SKM-1 treated with dmso at 0.1 percent for 144 hours (cell line): ENCODE data around the gene SLC20A1.

Source experiments
- DNase-seq: peaks from one replicate; lab custom pipeline; 2025; ENCODE audit not compliant: unreplicated experiment; lab: John Stamatoyannopoulos, UW

Gene SLC20A1

DNA sequence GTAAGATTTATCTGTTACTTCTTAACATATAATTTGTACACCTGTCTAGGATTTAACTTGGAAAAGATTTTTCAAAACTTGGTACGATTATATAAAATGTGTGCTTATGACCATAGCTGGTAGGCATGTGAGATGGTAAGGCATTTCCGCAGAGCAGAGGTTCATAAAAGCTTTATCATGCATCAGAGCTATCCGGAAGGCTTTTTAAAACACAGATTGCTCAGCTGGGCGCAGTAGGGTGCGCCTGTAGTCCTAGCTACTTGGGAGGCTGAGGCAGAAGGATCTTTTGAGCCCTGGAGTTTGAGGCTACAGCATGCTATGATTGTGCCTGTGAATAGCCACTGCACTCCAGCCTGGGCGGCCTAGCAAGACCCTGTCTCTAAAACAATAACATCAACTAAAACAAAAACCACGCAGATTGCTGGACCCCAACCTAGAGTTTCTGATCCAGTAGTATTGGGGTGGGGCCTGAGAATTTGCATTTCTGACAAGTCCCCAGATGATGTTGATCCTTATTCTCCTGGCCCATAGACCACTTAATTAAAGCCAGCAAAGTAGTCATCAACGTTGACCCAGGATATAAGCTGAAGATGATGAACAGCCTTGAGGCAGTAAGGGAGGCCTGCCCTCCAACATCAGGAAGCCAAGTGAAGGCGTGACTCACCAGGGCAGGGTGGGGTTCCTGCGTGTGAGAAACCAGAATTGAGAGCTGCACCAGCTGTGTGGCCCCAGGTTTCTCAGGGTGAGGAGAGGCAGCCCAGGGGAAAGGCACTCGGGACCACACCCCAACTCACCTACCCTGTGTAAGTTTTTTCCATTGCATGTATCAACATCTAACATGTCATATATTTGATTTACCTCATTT lies 21.6 kb upstream of the SLC20A1 start:
- peak; percentile 30 for DNase-seq

DNA sequence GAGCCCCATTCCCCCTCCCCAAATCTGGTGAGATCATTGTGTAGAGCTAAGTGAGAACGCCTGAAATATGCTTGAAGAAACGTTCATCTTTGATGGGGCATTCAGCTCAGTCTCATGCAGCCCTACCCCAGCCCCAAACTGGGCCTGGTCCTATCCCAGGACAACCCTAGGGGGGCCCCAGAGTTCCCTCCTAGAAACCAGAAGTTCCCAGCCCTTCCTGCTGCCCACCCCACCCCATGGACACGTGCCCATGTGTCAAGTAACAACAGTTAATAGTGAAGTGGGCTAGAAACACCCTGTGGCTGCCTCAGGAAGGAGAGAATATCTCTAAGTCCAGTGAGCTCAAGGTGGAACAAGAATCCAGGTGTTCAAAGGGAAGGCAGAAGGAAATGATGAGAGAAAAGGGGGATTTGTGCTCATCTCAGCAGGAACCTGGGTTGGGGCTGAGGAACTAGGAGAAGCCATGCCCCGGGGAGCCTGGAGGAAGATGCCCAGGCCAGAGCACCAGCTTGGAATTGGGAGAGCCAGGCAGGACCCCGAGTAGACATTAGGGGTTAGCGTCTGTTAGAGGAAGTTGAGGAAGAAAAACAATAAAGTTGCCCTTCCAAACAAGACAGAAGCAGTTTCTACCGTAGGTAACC lies 20.1 kb upstream of the SLC20A1 start:
- no peak for DNase-seq

DNA sequence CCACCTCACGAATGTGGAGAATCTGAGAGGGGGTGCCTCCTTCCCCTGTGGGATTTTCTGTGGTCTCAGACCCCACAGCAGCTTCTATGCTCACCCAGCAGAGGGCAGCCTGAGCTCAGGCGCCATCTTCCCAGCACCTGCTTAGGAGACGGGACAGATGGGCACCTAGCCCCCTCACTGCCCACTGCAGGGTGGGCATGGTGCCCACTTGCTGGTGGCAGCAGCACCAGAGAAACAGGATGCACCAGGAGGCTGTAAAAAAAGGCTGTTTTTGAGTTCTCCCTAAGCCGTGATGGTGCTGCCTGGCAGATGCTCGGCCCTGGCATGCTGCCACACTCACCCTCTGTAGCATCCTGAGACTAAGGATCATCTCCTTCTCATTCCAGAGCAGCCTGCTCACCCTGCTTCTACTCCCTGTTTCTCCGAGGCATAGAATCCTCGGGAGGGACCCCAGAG lies 19.1 kb upstream of the SLC20A1 start:
- peak; percentile 28 for DNase-seq

DNA sequence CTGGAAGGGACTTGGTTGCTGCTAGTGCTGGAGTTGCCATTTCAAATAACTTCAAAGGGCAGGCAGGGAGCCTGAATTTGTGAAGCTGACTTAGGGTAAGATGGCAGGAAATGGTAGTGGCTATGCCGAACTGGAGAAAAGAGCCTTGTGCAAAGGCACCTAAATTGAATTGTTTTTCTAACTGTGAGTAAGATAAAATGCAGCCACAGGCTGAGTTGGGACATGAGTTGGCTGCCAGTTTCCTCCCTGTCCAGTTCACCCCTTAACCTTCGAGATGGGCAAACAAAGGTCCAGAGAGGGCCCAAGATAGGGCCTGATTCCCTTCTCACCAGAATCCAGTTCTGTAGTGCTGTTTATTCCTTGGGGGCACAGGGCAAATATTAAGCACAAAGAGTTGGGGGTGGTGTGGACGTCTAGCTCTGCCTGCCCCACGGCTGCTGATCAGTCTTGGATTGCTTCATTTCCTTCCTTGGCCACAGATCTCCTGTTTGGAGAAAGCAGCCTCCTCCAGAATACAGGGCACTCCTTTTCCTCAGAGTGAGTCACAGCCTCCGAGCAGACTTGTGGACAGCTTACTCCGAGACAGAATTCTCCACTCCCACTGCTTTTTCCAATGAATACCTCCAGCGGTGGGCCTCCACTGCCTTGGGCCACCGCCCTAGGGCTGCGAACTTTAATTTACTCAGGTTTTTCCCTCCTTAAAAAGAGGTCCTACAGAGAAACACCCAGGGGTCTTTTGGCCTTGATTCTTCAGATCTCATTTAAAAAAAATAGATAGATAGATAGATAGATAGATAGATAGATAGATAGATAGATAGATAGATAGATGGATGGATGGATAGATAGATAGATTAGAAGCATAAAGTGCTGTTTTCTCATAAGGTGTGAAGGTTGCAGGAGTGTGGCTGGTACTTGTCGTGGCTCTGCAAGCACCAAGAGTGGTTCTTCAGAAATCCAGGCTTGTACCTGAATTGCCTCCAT lies 18.4 kb upstream of the SLC20A1 start:
- peak; percentile 79 for DNase-seq

DNA sequence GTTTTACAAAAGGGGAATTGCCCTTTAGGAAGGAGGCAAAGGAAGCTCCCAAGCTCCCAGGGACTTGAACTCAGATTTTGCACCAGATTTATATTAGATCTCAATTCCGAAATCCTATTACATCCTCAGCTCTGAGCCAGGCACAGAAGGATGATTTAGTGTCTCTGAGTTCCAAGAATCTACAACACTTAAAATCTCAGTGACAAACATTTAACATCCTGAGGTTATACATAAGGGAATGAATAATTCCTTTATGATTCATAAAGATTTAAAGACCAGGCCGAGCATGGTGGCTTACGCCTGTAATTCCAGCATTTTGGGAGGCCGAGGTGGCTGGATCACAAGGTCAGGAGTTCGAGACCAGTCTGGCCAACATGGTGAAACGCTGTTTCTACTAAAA lies 16.5 kb upstream of the SLC20A1 start:
- DNase-seq: no peak

DNA sequence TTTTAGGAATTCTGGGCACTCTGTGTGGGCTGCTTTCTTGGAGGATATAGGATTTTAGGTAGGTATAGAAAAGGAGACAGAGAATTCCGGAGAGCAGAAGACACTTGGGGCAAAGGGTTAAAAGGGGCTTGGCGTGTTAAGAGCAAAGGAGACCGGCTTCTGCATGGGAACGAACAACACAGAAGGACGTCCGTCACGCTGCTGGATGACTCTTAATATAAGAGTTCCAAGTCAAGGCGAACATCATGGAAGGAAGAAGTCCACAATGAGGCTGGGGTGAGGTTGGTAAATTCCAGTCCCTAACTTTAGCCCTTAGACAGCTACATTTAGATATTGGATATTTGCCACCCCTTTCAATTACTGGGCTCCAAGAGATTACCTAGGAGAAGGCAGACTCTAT lies 15.9 kb upstream of the SLC20A1 start:
- no peak for DNase-seq

DNA sequence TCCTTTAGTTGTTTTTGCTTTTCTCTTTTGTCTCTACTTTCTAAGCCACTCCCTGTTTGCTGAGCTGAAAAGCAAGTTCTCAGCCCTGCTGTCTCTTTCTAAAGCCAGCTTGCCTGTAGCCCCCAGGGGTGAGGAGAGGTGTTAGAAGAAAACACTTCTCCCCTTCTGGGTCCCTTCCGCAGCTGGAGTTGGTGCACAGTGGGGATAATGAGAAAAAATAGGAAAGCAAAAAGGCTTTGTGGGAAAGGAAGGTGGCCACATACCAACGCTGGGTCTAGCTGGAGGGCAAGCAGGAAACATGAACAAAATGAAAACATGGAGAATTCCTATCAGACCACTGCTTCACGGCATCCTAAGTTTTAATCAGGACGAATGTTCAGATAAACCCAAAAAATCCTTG lies 15.5 kb upstream of the SLC20A1 start:
- no peak for DNase-seq

DNA sequence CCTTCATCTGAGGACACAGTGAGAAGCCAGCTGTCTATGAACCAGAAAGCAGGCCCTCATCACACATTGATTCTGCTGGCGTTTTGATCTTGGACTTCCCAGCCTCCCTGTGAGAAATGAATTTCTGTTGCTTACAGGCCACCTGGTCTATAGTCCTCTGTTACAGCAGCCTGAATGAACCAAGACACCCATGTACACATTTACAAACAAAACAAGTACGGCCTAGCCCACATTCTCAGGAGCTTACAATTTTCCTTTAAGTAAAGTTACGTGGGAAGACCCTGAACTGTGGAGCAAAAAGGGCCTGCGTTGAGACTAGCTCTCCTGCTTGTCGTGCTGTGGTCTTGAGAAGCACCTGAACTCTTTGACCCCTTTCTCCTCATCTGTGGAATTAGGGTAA lies 12.0 kb upstream of the SLC20A1 start:
- no peak for DNase-seq

DNA sequence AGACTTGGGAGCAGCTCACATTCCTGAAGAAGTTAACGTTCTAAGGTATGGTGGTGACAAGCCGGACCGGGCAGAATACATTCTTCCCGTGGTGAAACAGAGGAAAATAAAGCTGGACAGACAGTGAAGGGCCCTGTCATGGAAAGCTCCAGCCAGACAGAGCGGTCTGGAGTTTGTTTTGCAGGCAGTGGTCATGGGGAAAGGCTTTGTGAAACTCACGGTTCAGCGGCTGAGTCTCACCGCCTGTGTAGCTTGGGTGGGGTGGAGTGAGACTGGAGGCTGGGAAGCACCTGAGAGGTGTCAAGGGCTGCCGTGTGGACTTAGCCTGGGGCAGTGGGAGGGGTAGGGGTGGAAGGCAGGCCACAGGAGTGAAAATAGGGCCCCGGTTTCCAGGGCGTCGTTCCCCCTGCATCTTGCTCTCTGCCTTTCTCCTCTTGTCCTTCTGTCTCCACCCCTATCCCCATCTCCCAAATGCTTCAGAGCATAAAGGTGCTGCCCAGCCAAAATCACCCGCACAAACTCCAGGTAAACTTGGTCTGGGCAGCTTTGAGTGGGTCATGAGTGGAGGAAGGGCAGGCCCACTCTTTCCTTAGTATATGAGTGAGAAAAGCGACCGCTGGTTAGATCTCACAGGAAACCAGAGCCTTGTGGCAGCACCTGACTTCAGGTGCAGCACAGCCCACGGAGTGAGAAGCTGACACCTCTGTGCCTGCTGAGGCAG lies 11.4 kb upstream of the SLC20A1 start:
- DNase-seq: no peak

DNA sequence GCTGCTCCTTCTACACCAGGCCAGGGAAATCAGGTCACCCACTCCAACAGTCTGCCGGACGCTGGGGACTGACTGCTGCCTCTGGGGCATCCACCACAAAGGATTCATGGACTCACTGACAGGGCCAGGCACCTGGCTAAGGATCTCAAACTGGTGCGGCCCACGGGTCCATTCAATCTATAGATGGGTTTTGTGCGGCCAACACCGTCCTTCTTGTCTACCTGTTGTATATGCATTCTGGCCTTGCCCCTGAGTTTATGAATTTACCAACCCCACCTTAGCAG lies 10.9 kb upstream of the SLC20A1 start:
- no peak for DNase-seq

DNA sequence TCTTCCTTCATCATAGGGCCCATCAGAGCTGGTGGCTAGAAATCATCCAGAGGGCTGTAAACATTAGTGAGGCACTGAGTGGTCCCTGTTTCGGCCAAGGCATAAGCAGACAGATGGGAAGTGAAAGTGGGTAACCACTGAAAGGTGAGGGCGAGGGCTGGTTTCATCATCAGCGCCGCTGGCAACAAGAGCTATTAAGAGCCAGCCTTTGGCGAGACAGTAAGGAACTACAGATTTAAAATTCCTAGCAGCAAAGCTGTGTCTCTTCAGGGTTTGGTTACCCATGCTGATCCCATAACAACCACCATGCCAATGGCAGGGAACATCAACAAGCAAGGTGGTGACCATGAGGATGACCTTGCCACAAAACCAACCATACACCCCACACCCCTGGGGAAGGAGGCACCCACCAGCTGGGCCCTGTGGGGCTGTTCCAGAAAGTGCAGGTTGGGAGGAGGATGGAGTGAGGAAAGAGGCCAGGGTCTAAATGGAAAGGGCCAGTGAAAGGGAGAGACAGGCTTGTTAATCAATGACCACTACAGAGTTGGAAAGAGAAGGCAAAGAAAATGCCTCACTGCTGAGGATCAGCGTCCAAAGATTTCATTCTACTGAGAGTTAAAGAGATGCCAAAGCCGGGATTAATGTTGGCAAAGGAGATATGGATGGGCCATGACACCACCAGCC lies 9.0 kb upstream of the SLC20A1 start:
- peak; percentile 47 for DNase-seq

DNA sequence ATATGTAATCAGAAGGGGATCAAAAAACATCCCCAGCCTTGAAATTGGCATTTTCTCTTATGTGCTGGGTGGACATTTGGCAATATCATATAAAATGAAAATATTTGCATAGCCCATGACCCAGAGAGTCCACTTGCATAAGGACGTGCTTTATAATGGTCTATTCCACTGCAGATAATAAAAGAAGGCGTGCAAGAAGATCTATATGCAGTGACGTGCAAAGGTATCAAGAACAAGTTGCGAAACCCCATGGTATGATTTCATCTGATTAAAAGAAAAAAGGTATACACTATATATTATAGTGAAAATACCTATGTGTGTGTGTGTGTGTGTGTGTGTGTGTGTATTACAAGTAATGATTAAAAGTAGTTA lies 8.5 kb upstream of the SLC20A1 start:
- DNase-seq: no peak

DNA sequence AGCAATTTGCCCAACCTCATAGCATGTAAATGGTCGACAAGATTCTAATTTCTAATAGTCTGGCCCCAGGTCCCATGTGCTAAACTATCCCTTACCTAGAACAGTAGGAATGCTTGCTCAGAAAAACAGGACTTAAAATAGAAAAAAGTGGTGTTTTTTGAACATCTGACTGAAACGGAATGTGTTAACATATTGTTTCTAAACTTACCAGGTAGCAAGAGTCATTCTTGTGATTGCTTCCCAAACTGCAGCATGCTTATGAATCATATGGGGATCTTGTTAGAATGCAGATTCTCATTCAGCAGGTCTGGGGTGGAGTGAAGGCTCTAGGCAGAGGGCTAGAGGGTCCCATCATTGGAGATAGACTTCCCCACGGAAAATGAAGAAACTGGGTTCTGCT lies 5.8 kb upstream of the SLC20A1 start:
- no peak for DNase-seq

DNA sequence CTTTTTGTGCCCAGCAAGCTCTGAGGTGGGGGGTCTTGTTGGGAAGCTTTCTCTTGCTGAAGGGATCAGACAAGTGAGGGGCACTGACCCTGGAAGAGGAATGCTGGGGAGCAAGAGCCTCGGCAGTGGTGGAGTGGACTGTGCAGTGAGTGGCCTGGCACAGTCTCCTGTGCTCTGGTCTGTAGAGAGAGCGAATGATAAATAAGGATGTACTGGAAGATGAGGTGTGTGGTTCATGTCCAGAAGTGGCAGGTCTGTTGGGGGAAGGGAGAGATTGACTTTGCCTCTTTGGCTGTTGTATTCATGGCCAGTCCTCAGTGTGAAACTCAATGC lies 5.3 kb upstream of the SLC20A1 start:
- no peak for DNase-seq

DNA sequence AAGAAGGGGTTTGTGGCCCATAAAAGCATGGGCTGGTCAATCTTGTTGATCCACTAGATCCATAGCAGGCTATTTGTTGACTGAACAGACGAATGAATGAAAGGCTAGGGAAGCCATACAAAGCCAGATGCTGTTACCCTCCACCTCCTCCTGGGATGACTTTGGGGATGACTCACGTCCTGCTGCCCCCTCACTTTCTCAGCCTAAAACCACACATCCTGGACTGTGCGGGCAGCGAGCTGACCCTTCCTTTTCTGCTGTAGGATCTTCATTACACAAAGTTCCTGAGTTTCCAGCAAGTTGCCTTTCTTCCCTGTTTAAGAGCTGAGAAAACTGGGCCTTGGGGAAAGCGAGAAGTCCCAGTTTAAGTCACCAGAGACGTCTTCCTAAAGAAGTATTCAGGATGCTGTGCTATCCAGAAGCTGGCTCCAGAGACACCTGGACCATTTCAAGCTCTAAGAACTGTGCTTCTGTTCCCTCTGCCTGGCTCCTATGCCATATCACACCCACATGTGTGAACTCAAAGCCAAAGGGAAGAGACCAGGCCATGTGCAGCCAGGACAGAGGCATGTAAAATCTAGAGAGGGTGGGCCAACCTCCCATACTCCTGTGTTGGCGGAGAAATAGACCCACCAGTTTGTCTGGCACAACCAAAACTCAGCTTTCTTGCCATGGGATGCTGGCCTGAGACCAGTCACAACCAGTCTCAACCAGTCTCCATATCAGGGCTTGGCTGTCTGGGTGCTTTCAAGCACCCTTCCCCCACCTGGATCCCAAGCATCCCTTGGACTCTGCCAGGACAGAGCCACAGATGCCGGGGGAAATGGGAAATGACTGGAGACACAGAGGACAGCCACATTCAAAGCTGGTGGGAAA lies 4.7 kb upstream of the SLC20A1 start:
- no peak for DNase-seq

DNA sequence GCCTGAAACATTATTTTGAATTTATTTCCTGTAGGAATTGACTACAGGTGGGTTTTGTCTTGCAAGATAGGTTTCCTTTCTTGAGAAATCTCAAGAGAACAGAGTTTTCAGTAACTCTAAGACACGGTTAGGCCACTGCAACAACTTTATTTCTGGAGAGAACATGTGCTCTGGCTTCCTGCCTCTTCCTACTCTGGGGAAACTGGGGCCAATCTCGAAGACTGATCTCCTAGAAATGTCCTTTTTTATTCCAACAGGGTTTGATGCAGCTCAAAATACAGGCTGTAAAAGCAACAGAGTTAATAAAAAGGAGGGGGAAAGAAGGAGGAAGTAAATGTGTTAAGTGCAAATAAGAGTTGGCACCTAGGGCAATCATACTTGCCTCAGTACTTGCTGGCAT lies 4.0 kb upstream of the SLC20A1 start:
- DNase-seq: no peak

DNA sequence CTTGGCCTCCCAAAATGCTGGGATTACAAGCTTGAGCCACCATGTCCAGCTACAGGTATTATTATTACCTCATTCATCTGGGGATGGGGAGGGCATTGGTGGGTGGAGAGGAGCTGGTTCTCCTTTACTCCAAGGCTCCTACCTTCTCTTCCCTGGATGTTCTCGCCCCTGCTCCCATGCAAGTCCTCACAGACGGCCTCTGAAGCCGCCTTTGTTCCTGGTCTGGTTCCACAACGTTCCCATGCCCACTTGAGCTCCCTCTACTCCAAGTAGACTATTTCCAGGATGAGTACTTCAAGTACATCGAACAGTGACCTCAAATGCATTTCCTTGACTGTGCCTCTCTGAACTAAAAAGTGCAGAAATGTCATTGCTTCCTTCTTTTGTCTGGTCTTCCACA lies 3.2 kb upstream of the SLC20A1 start:
- no peak for DNase-seq

DNA sequence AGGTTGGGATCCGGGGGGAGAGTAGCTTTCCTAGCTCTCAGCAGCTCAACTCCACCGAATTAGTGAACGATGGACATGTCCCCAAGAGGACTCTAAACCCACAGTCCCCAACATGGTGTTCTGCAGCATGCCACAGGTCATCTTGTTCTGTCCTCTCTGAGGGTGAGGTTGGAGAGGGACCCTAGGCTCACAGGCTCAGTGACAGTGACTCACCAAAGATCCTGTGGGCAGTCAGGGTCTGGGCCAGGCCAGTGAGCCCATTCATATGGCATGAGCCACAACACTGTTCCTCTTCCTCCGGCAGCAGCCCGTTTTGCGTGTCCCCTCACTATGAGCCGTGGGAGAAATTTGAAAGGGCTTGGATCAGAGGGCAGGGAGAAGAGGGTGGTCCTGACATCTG lies 2.8 kb upstream of the SLC20A1 start:
- DNase-seq: no peak

DNA sequence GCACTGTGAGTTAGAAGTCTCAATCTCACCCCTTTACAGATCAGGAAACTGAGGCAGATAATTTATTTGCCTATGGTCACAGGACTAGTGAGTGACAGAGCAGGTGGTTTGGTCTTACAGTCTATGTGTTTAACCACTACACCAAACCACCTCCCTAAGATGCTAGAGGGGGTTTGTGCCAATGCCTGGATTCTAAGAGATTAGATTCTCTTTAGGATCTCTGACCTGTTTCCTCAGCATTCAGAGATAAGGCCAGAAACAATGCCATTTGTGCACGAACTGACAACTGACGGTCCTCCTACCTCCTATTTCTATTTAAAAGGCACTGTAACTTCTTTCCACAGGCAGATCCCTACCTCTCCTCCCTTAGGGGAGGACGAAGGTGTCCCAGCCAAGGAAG lies 2.3 kb upstream of the SLC20A1 start:
- no peak for DNase-seq
